Measurements from ENCODE around the gene DNPEP.
"Not testable (repeated sequence)": the region's sequence is repeated elsewhere in the genome, so short reads cannot be mapped to it uniquely, and the experiment has no call there.

Gene DNPEP

GRCh38 chr2:219419012-219419324 lies 31.3 kb upstream of the DNPEP start:
- no peak for DNase-seq (ENCODE audit: low read depth)

- DNase-seq (ENCODE audit: low read depth), result no peak
These were observed 30.7 kb upstream of the DNPEP start, which contains the start of gene DES for GRCh38 chr2:219418155-219419011. Gene DES, plus strand, starts transcription at chr2:219418377. Its CDS starts 86 bp downstream, at chr2:219418463.

- DNase-seq (ENCODE audit: low read depth), result no peak
These were observed 29.7 kb upstream of the DNPEP start for GRCh38 chr2:219417374-219417773.

GRCh38 chr2:219416938-219417337 lies 29.2 kb upstream of the DNPEP start:
- DNase-seq (ENCODE audit: low read depth), result no peak

- DNase-seq (ENCODE audit: low read depth), result no peak
These were observed 28.5 kb upstream of the DNPEP start for GRCh38 chr2:219416235-219416602.

GRCh38 chr2:219415580-219416234 lies 28.0 kb upstream of the DNPEP start:
- no peak for DNase-seq (ENCODE audit: low read depth)

- DNase-seq (ENCODE audit: low read depth), result no peak
These were observed 27.1 kb upstream of the DNPEP start for GRCh38 chr2:219414857-219415256.

GRCh38 chr2:219410390-219410789 lies 22.7 kb upstream of the DNPEP start:
- DNase-seq (ENCODE audit: low read depth), result no peak

GRCh38 chr2:219409619-219410018 lies 21.9 kb upstream of the DNPEP start:
- no peak for DNase-seq (ENCODE audit: low read depth)

GRCh38 chr2:219408631-219409030 lies 20.9 kb upstream of the DNPEP start:
- no peak for DNase-seq (ENCODE audit: low read depth)

GRCh38 chr2:219408204-219408603 lies 20.5 kb upstream of the DNPEP start:
- no peak for DNase-seq (ENCODE audit: low read depth)

GRCh38 chr2:219407343-219407742 lies 19.6 kb upstream of the DNPEP start:
- not testable (repeated sequence) for DNase-seq (ENCODE audit: low read depth)

GRCh38 chr2:219406861-219407230 lies 19.1 kb upstream of the DNPEP start:
- no peak for DNase-seq (ENCODE audit: low read depth)

- DNase-seq (ENCODE audit: low read depth), result no peak
These were observed 18.5 kb upstream of the DNPEP start for GRCh38 chr2:219405958-219406860.

GRCh38 chr2:219405451-219405850 lies 17.7 kb upstream of the DNPEP start:
- DNase-seq (ENCODE audit: low read depth), result no peak

GRCh38 chr2:219404954-219405353 lies 17.2 kb upstream of the DNPEP start:
- no peak for DNase-seq (ENCODE audit: low read depth)

- DNase-seq (ENCODE audit: low read depth), result no peak
These were observed 16.7 kb upstream of the DNPEP start for GRCh38 chr2:219404291-219404910.

- no peak for DNase-seq (ENCODE audit: low read depth)
These were observed 16.1 kb upstream of the DNPEP start for GRCh38 chr2:219403861-219404260.

- DNase-seq (ENCODE audit: low read depth), result peak; percentile 20
These were observed 15.2 kb upstream of the DNPEP start for GRCh38 chr2:219402665-219403515.

- DNase-seq (ENCODE audit: low read depth), result no peak
These were observed 13.9 kb upstream of the DNPEP start for GRCh38 chr2:219401606-219402005.

GRCh38 chr2:219400562-219400961 lies 12.8 kb upstream of the DNPEP start:
- DNase-seq (ENCODE audit: low read depth), result no peak

Measured in T-helper 22 cell (primary cell).